Retinal pigment epithelial cell (primary cell): ENCODE data around the gene HSPA12A.

Experiments used
- DNase-seq: peaks from one replicate; pipeline ENCODE4 v3.0.0-alpha.2; 2010; ENCODE audit warnings: low read depth
- H3K4me3 ChIP-seq: 2 replicates; pipeline ENCODE4 v1.5.1; 2011; ENCODE audit warnings: mild to moderate bottlenecking, low read length, control low read depth, moderate library complexity
- TF ChIP-seq, protein P1 (sequence below): conservative IDR thresholded peaks from 2 replicates; pipeline ENCODE4 v1.5.1; 2011; ENCODE audit warnings: low read depth, low read length, control low read depth, inconsistent platforms

Gene HSPA12A

DNA sequence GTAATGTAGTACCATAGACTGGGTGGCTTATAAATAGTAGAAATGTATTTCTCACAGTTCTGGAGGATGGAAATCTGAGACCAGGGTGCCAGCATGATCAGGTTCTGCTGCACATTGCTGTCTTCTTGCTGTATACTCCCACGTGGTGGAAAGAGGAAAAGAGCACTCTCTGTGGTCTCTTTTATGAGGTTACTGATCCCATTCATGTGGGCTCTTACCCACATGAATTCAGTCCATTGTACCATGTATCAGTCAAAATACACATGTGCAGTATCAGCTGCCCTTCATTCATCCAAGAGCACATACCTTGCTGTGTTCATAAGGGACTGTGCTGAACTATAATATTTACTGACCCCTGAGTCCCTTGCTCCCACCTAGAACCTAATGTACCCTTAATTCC, 104.5 kb downstream of the HSPA12A start:
- no peak overlapping the region for H3K4me3 ChIP-seq
- DNase-seq: no peak
- TF ChIP-seq, protein P1, sequence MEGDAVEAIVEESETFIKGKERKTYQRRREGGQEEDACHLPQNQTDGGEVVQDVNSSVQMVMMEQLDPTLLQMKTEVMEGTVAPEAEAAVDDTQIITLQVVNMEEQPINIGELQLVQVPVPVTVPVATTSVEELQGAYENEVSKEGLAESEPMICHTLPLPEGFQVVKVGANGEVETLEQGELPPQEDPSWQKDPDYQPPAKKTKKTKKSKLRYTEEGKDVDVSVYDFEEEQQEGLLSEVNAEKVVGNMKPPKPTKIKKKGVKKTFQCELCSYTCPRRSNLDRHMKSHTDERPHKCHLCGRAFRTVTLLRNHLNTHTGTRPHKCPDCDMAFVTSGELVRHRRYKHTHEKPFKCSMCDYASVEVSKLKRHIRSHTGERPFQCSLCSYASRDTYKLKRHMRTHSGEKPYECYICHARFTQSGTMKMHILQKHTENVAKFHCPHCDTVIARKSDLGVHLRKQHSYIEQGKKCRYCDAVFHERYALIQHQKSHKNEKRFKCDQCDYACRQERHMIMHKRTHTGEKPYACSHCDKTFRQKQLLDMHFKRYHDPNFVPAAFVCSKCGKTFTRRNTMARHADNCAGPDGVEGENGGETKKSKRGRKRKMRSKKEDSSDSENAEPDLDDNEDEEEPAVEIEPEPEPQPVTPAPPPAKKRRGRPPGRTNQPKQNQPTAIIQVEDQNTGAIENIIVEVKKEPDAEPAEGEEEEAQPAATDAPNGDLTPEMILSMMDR: no peak

- no peak for DNase-seq
- no peak overlapping the region for H3K4me3 ChIP-seq
- TF ChIP-seq, protein P1: no peak
These were observed 105.4 kb downstream of the HSPA12A start for GRCh38 chr10:116636976-116637375.

DNA sequence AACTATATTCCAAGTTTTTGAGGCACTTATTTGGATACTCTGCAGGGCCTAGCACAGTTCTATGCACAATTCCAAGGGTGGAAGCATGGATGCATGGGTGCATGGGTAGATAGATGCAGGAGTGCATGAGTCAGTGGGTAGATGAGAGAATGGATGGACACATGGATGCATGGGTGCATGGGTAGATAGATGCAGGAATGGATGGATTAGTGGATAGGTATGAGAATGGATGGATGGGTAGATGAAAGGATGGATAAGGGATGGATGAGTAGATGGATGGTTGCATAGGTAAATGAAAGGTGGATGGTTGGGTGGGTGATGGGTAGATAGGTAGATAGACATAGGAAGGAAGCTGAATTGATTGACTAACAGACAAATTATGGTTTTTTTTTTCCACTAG, 106.0 kb downstream of the HSPA12A start:
- no peak for DNase-seq
- TF ChIP-seq, protein P1: no peak
- no peak overlapping the region for H3K4me3 ChIP-seq

GRCh38 chr10:116634126-116634975, 108.0 kb downstream of the HSPA12A start:
- no peak overlapping the region for H3K4me3 ChIP-seq
- TF ChIP-seq, protein P1: no peak
- no peak for DNase-seq

GRCh38 chr10:116633216-116633600, 109.2 kb downstream of the HSPA12A start:
- TF ChIP-seq, protein P1: no peak
- no peak overlapping the region for H3K4me3 ChIP-seq
- DNase-seq: no peak

- TF ChIP-seq, protein P1: no peak
- H3K4me3 ChIP-seq: no peak overlapping the region
- no peak for DNase-seq
These were observed 109.7 kb downstream of the HSPA12A start for GRCh38 chr10:116632596-116633215.

DNA sequence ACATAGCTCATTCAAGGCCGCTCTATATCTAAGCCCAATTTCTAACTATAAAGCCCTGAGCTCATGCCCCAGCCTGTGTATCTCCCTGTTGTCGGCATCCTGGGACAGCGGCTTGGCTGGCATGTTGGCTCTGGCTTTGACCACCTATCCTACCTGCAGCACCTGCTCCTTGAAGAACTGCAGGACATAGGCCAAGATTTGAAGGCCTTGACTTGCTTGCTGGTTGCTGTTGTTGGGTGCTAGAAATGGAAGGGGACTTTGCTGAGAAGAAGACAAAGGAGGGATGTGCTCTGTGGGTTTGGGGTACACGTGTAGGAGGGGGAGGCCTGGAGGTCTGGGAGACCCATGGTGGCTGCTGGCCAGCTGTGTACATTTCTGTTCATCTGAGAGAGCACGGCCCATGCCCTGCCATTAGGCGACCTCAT, 110.5 kb downstream of the HSPA12A start:
- TF ChIP-seq, protein P1: no peak
- DNase-seq: no peak
- H3K4me3 ChIP-seq: no peak overlapping the region
